BE2C (cell line): ENCODE data around the gene RNF213.
A peak's percentile ranks its signal among the peaks of the same experiment; 100 is the strongest.

Experiments used
- DNase-seq: peaks from one replicate; pipeline ENCODE4 v3.0.0-alpha.2; 2020
- H3K27me3 ChIP-seq: fragments of 250-450 bp; sonication (Bioruptor Pico); 2 replicates; pipeline ENCODE4 v1.5.1; 2020; ENCODE audit warnings: mild to moderate bottlenecking
- H3K36me3 ChIP-seq: fragments of 250-450 bp; sonication (Bioruptor Pico); 2 replicates; pipeline ENCODE4 v1.5.1; 2020; ENCODE audit warnings: mild to moderate bottlenecking
- H3K4me1 ChIP-seq: fragments of 250-450 bp; sonication (Bioruptor Pico); 2 replicates; pipeline ENCODE4 v1.5.1; 2020
- H3K4me3 ChIP-seq: 2 replicates; pipeline ENCODE4 v1.5.1; 2011; ENCODE audit warnings: low read depth, low read length
- H3K9me3 ChIP-seq: fragments of 250-450 bp; sonication (Bioruptor Pico); 2 replicates; pipeline ENCODE4 v1.5.1; 2020
- TF ChIP-seq, protein P1 (sequence below): IDR thresholded peaks from 2 replicates; pipeline ENCODE4 v1.5.1; 2012; ENCODE audit warnings: mild to moderate bottlenecking, low read depth, low read length

The RNF213 gene

DNA sequence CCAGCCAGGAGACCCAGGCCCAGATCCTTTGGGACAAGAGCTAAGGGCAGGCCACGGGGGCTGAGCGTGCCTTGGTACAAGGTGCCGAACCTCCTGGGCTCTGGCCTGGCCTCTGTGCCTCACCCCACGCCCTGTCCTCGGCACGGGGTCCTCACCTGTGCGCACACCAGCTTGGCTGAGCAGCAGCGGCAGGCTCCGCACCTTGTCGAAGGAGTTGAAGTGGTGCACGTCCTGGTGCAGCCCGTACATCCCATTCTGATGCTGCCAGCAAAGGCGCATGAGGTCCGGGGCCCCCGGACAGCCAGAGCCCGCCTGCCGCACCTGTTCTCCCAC, 45.8 kb upstream of the RNF213 start:
- TF ChIP-seq, protein P1, sequence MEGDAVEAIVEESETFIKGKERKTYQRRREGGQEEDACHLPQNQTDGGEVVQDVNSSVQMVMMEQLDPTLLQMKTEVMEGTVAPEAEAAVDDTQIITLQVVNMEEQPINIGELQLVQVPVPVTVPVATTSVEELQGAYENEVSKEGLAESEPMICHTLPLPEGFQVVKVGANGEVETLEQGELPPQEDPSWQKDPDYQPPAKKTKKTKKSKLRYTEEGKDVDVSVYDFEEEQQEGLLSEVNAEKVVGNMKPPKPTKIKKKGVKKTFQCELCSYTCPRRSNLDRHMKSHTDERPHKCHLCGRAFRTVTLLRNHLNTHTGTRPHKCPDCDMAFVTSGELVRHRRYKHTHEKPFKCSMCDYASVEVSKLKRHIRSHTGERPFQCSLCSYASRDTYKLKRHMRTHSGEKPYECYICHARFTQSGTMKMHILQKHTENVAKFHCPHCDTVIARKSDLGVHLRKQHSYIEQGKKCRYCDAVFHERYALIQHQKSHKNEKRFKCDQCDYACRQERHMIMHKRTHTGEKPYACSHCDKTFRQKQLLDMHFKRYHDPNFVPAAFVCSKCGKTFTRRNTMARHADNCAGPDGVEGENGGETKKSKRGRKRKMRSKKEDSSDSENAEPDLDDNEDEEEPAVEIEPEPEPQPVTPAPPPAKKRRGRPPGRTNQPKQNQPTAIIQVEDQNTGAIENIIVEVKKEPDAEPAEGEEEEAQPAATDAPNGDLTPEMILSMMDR = no peak
- no peaks in the 10 kb centered on the region for H3K9me3 ChIP-seq
- H3K36me3 ChIP-seq = peaks cover 40% of the 10 kb centered on the region
- DNase-seq = no peak
- H3K4me3 ChIP-seq = no peak overlapping the region
- no peaks in the 10 kb centered on the region for H3K27me3 ChIP-seq
- H3K4me1 ChIP-seq = peaks cover 6% of the 10 kb centered on the region

DNA sequence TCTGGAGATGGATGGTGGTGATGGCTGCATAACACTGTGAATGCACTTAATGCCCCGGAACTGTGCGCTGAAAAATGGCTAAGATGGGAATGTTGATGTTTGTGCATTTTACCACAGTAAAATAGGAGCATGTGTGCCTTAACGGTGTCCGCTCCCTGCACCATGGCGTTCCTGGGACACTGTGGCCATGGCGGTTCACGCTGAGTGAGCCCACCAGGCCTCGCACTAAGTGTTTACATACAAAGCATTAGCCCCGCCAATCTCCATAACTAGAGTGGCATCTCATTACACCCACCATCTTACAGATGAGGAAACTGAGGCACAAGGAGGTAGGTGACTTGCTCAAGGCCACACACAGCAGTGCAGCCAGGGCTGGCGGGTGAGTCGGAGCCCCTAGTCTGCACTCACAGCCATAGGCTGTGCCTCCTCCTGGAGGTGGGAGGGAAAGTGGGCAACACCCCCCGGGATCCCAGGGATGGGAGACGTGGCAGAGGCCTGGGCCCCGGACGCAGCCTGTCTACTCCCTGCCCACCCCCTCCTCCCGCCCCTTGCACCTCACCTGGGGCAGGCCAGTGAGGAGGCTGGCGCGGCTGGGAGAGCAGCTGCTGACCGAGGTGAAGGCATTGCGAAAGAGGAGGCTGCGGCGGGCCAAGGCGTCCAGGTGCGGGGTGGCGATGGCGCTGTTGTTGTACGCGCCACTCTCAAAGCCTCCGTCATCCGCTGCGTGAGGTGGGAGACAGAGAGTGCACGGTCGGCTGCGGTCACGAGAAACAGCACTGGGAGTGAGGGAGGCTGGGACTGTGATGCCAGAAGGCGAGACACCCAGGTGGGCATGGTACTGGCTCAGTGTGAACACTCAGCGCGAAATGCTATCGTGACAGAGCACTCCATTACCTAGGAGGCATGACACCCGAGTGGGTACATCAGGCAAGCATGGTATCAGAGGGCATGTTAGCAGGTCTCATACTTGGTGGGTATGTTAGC, 43.9 kb upstream of the RNF213 start:
- DNase-seq = no peak
- Histone ChIP-seq H3K4me3 (no peak overlapping the region), H3K36me3 (peaks cover 24% of the 10 kb centered on the region), H3K27me3 (no peaks in the 10 kb centered on the region), H3K9me3 (no peaks in the 10 kb centered on the region), H3K4me1 (peaks cover 6% of the 10 kb centered on the region)
- TF ChIP-seq, protein P1 = no peak

DNA sequence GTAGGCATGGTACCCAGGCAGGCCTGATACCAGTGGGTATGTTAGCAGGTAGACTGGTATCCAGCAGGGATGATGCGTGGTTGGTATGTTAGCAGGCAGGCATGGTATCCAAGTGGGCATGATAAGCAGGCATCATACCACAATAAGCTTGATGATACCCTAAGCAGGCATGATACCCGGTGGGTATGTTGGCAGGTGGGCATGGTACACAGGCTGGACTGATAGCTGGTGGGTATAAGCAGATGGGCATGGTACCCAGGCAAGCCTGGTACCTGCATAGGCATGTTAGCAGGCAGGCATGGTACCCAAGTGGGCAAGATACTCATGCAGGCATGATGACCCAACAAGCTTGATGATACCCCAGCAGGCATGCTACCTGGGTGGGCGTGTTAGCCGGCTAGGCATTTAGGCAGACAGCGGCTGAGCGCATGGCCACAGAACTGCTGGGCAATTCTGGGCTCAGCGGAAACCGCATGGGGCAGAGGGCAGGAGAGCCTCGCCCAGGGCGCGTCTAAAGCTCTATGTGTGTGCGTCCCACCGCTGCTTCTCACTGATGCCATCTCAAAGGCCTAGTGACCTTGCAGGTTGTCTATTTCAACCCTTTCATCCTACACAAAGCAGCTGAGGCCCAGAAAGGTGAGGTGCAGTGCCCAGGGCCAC, 42.8 kb upstream of the RNF213 start:
- no peak for DNase-seq
- TF ChIP-seq, protein P1 = no peak
- H3K27me3 ChIP-seq = no peaks in the 10 kb centered on the region
- peaks cover 15% of the 10 kb centered on the region for H3K36me3 ChIP-seq
- H3K9me3 ChIP-seq = no peaks in the 10 kb centered on the region
- no peak overlapping the region for H3K4me3 ChIP-seq
- peaks cover 6% of the 10 kb centered on the region for H3K4me1 ChIP-seq

DNA sequence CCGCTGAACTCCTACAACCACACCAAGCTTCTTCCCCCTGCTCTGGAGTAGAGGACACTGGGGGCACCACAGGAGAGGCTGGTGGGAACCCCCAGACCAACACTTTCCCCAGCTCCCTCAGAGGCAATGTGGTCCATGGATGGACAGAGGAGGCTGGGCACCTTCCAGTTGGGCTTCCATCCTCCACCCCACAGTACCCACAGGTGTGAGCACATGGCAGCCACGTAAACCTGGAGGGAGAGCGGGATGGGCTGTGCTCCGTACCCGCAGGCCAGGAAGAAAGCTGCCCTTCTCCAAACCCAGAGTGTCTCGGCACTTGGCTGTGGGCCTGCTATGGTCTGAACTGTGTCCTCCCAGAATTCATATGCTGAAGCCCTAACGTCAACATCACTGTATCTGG, 42.3 kb upstream of the RNF213 start:
- Histone ChIP-seq H3K27me3 (no peaks in the 10 kb centered on the region), H3K4me1 (peaks cover 6% of the 10 kb centered on the region), H3K9me3 (no peaks in the 10 kb centered on the region), H3K36me3 (peaks cover 15% of the 10 kb centered on the region), H3K4me3 (no peak overlapping the region)
- DNase-seq = no peak
- TF ChIP-seq, protein P1 = no peak

DNA sequence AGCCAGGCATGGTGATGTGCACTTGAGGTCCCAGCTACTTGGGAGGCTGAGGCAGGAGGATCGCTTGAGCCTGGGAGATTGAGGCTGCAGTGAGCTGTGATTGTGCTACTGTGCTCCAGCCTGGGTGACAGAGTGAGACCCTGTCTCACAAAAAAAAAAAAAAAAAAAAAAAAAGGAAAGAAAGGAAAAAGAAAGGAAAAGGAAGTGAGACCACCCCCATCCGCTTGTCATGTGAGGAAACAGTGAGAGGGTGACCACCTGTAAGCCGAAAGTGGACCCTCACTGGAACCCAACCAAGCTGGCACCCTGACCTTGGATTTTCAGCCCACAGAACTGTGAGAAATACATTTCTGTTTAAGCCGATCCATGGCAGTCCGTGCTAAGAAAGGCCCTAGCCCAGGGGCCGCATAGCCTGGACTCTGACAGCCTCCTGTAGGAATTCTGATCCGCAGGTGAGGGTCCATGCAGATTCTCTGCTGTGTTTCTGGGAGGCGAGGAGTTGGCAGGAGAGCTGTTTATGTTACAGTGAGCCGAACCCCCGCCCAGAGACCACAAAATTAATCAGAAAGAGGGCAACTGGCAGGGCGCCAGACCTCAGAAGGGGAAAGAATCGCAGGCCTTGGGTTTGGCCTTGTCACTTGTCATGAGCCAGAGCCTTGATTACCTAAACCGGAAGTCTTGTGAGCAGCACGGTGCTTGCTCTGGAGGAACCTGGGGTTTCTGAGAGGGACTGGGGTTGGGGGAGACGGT, 41.5 kb upstream of the RNF213 start:
- H3K27me3 ChIP-seq = no peaks in the 10 kb centered on the region

More for the DNA sequence above, 41.5 kb upstream of the RNF213 start:
- Histone ChIP-seq H3K4me3 (peak overlapping the region; percentile 93), H3K4me1 (peaks cover 6% of the 10 kb centered on the region), H3K36me3 (peaks cover 10% of the 10 kb centered on the region), H3K9me3 (no peaks in the 10 kb centered on the region)
- peak; percentile 79 for DNase-seq
- TF ChIP-seq, protein P1 = no peak
